Fibroblast of skin of back (primary cell): ENCODE data around the gene CALB2. TPM values are rescaled to one million over a fixed set of nuclear protein-coding genes. Genes with fewer than 3 reads are reported as not detected.
A peak's percentile ranks its signal among the peaks of the same experiment; 100 is the strongest.
"Not testable (repeated sequence)": the region's sequence is repeated elsewhere in the genome, so short reads cannot be mapped to it uniquely, and the experiment has no call there.

ENCODE experiments used
- DNase-seq: peaks from one replicate; pipeline ENCODE4 v3.0.0-alpha.2; 2013
- polyA plus RNA-seq, 2 experiments: library from polyadenylated mRNA; unstranded; fragments of 120-200 nt; gene quantifications; one replicate each; pipeline ENCODE4 v1.2.1, GENCODE V29; 2013; ENCODE audit not compliant: insufficient read length in 2 of 2

Gene CALB2
- polyA plus RNA-seq (2013, experiment 1 of 2; ENCODE audit: insufficient read length), result not detected
- not detected for polyA plus RNA-seq (2013, experiment 2 of 2; ENCODE audit: insufficient read length)

GRCh38 chr16:71358464-71358998 is at the start of gene CALB2:
TSS of gene CALB2 (plus strand) at chr16:71358723. CDS start at chr16:71358793, 70 bp downstream.
- peak; percentile 53 for DNase-seq

- peak; percentile 13 for DNase-seq
Observed at GRCh38 chr16:71311553-71312158, 46.9 kb upstream of the CALB2 start.

- DNase-seq, result not testable (repeated sequence)
Observed at GRCh38 chr16:71313591-71313990, 44.9 kb upstream of the CALB2 start.

- DNase-seq, result no peak
Observed at GRCh38 chr16:71315269-71315668, 43.3 kb upstream of the CALB2 start.

GRCh38 chr16:71319999-71320398 is 38.5 kb upstream of the CALB2 start:
- no peak for DNase-seq

- DNase-seq, result no peak
Observed at GRCh38 chr16:71327720-71328119, 30.8 kb upstream of the CALB2 start.

- DNase-seq, result no peak
Observed at GRCh38 chr16:71328151-71328550, 30.4 kb upstream of the CALB2 start.

- no peak for DNase-seq
Observed at GRCh38 chr16:71337631-71338030, 20.9 kb upstream of the CALB2 start.

- DNase-seq, result no peak
Observed at GRCh38 chr16:71338193-71338592, 20.3 kb upstream of the CALB2 start.

GRCh38 chr16:71338632-71339031 is 19.9 kb upstream of the CALB2 start:
- no peak for DNase-seq

- no peak for DNase-seq
Observed at GRCh38 chr16:71339236-71340171, 19.0 kb upstream of the CALB2 start.

- DNase-seq, result no peak
Observed at GRCh38 chr16:71340406-71340805, 18.1 kb upstream of the CALB2 start.

- no peak for DNase-seq
Observed at GRCh38 chr16:71341881-71342280, 16.6 kb upstream of the CALB2 start.

GRCh38 chr16:71343078-71343477 is 15.4 kb upstream of the CALB2 start:
- no peak for DNase-seq

GRCh38 chr16:71344315-71344905 is 14.1 kb upstream of the CALB2 start:
- DNase-seq, result no peak

GRCh38 chr16:71345031-71345430 is 13.5 kb upstream of the CALB2 start:
- no peak for DNase-seq

GRCh38 chr16:71347146-71347545 is 11.4 kb upstream of the CALB2 start:
- DNase-seq, result no peak

GRCh38 chr16:71348262-71349085 is 10.0 kb upstream of the CALB2 start:
- no peak for DNase-seq

GRCh38 chr16:71350821-71351557 is 7.5 kb upstream of the CALB2 start:
- no peak for DNase-seq

- DNase-seq, result no peak
Observed at GRCh38 chr16:71351558-71351901, 7.0 kb upstream of the CALB2 start.

GRCh38 chr16:71352466-71352865 is 6.1 kb upstream of the CALB2 start:
- no peak for DNase-seq
